MM.1S (cell line): Measurements from ENCODE around the gene TAS2R43.

Experiments
- DNase-seq: peaks from one replicate; pipeline ENCODE4 v3.0.0-alpha.2; 2015
- H2AFZ ChIP-seq: fragments of 300-600 bp; sonication (generic); 2 replicates; pipeline ENCODE4 v1.6.0; 2016; ENCODE audit warnings: antibody characterized with exemption, low read length
- H3F3A ChIP-seq: fragments of 300-600 bp; sonication (generic); 2 replicates; pipeline ENCODE4 v1.6.1; 2016; ENCODE audit warnings: mild to moderate bottlenecking, antibody characterized with exemption, low read length, moderate library complexity, mixed read lengths; ENCODE audit not compliant: insufficient read depth
- H3K27ac ChIP-seq: fragments of 300-600 bp; sonication (generic); 2 replicates; pipeline ENCODE4 v1.5.1; 2016; ENCODE audit warnings: mild to moderate bottlenecking, low read length
- H3K27me3 ChIP-seq: fragments of 300-600 bp; sonication (generic); replicated peaks from 2 replicates; pipeline ENCODE4 v1.6.0; 2016; ENCODE audit warnings: low read length; ENCODE audit not compliant: insufficient read depth
- H3K36me3 ChIP-seq: fragments of 300-600 bp; sonication (generic); replicated peaks from 2 replicates; pipeline ENCODE4 v1.6.1; 2016; ENCODE audit warnings: mild to moderate bottlenecking, low read length, mixed read lengths; ENCODE audit not compliant: insufficient read depth
- H3K4me1 ChIP-seq: fragments of 300-600 bp; sonication (generic); 2 replicates; pipeline ENCODE4 v1.6.1; 2016; ENCODE audit warnings: low read length, mixed read lengths
- H3K4me2 ChIP-seq: fragments of 300-600 bp; sonication (generic); 2 replicates; pipeline ENCODE4 v1.6.0; 2016; ENCODE audit warnings: low read depth, low read length
- H3K4me3 ChIP-seq: fragments of 300-600 bp; sonication (generic); 2 replicates; pipeline ENCODE4 v1.5.1; 2016; ENCODE audit warnings: low read length, mixed read lengths
- H3K79me2 ChIP-seq: fragments of 300-600 bp; sonication (generic); 2 replicates; pipeline ENCODE4 v1.6.1; 2016; ENCODE audit warnings: mixed run types, low read length, mixed read lengths
- H3K9ac ChIP-seq: fragments of 300-600 bp; sonication (generic); 2 replicates; pipeline ENCODE4 v1.6.1; 2016; ENCODE audit warnings: low read length, mixed read lengths
- H3K9me2 ChIP-seq: fragments of 300-600 bp; sonication (generic); replicated peaks from 2 replicates; pipeline ENCODE4 v1.6.1; 2016; ENCODE audit warnings: mild to moderate bottlenecking, low read length, mixed read lengths; ENCODE audit not compliant: insufficient read depth
- H3K9me3 ChIP-seq: fragments of 300-600 bp; sonication (generic); replicated peaks from 2 replicates; pipeline ENCODE4 v1.6.1; 2016; ENCODE audit warnings: mild to moderate bottlenecking, low read length, mixed read lengths; ENCODE audit not compliant: insufficient read depth
- H4K20me1 ChIP-seq: fragments of 300-600 bp; sonication (generic); 2 replicates; pipeline ENCODE4 v1.6.1; 2016; ENCODE audit warnings: mild to moderate bottlenecking, low read length, moderate library complexity, mixed read lengths; ENCODE audit not compliant: insufficient read depth
- EZH2 ChIP-seq: fragments of 300-600 bp; sonication (generic); optimal IDR thresholded peaks from 2 replicates; pipeline ENCODE3; 2017; ENCODE audit warnings: low read depth, mild to moderate bottlenecking, antibody characterized with exemption, low read length, mixed read lengths
- EZH2phosphoT487 ChIP-seq: fragments of 300-600 bp; sonication (generic); IDR thresholded peaks from 2 replicates; pipeline ENCODE4 v1.6.1; 2018; ENCODE audit warnings: antibody characterized with exemption, low read length
- TF ChIP-seq, protein P1 (sequence below): fragments of 300-600 bp; sonication (generic); IDR thresholded peaks from 2 replicates; pipeline ENCODE4 v1.5.1; 2016; ENCODE audit warnings: antibody characterized with exemption, low read length, mixed read lengths

Gene TAS2R43

DNA sequence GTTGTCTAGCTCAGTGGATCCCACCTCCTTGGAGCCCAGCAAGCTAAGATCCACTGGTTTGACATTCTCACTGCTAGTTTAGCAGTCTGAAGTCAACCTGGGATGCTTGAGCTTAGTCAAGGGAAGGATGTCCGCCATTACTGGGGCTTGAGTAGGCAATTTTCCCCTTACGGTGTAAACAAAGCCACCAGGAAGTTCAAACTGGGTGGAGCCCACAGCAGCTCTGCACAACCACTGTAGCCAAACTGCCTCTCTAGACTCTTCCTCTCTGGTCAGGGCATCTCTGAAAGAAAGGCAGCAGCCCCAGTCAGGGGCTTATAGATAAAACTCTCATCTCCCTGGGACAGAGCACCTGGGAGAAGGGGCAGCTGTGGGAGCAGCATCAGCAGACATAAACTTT, 16.7 kb upstream of the TAS2R43 start:
- no peaks in the 10 kb centered on the region for H3K9me2 ChIP-seq
- H3K4me1 ChIP-seq: peaks cover 4% of the 10 kb centered on the region; the same call in 1 of the 2 replicates
- no peak overlapping the region for H3K4me2 ChIP-seq
- H3K27ac ChIP-seq: no peak overlapping the region
- H2AFZ ChIP-seq: no peak overlapping the region
- no peak for DNase-seq
- no peak overlapping the region for H3K9ac ChIP-seq
- no peak overlapping the region for H3K4me3 ChIP-seq
- H3K27me3 ChIP-seq: no peaks in the 10 kb centered on the region
- H3K36me3 ChIP-seq: no peaks in the 10 kb centered on the region; the same call in 1 of the 2 replicates
- no peaks in the 10 kb centered on the region for H3K9me3 ChIP-seq
- TF ChIP-seq EZH2phosphoT487 (no peak), EZH2 (no peak)
- TF ChIP-seq, protein P1, sequence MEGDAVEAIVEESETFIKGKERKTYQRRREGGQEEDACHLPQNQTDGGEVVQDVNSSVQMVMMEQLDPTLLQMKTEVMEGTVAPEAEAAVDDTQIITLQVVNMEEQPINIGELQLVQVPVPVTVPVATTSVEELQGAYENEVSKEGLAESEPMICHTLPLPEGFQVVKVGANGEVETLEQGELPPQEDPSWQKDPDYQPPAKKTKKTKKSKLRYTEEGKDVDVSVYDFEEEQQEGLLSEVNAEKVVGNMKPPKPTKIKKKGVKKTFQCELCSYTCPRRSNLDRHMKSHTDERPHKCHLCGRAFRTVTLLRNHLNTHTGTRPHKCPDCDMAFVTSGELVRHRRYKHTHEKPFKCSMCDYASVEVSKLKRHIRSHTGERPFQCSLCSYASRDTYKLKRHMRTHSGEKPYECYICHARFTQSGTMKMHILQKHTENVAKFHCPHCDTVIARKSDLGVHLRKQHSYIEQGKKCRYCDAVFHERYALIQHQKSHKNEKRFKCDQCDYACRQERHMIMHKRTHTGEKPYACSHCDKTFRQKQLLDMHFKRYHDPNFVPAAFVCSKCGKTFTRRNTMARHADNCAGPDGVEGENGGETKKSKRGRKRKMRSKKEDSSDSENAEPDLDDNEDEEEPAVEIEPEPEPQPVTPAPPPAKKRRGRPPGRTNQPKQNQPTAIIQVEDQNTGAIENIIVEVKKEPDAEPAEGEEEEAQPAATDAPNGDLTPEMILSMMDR: no peak
- H4K20me1 ChIP-seq: no peaks in the 10 kb centered on the region
- peaks cover 61% of the 10 kb centered on the region for H3K79me2 ChIP-seq
- no peaks in the 10 kb centered on the region for H3F3A ChIP-seq

DNA sequence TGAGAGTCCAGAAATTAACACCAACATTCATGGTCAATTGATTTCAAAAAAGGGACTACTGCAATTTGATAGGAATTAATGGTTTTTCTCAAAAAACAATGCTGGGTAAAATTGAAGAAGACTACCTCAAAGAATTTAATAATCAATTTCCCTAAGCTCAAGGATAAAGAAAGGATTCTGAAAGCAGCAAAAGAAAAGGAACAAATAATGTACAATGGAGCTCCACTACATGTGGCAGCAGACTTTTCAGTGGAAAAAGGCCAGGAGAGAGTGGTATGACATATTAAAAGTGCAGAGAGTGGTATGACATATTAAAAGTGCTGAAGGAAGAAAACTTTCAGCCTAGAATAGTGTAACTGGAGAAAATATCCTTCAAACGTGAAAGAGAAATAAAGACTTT, 15.6 kb upstream of the TAS2R43 start:
- no peaks in the 10 kb centered on the region; the same call in 1 of the 2 replicates for H3K36me3 ChIP-seq
- no peak overlapping the region for H3K4me3 ChIP-seq
- no peak overlapping the region for H3K27ac ChIP-seq
- no peak for DNase-seq
- H3K9ac ChIP-seq: no peak overlapping the region
- H4K20me1 ChIP-seq: no peaks in the 10 kb centered on the region
- H2AFZ ChIP-seq: no peak overlapping the region
- no peaks in the 10 kb centered on the region for H3F3A ChIP-seq
- no peaks in the 10 kb centered on the region for H3K9me3 ChIP-seq
- H3K79me2 ChIP-seq: peaks cover 56% of the 10 kb centered on the region
- H3K4me2 ChIP-seq: no peak overlapping the region
- no peaks in the 10 kb centered on the region for H3K27me3 ChIP-seq
- peaks cover 4% of the 10 kb centered on the region; the same call in 1 of the 2 replicates for H3K4me1 ChIP-seq
- no peaks in the 10 kb centered on the region for H3K9me2 ChIP-seq
- TF ChIP-seq, protein P1: no peak
- TF ChIP-seq EZH2phosphoT487: no peak
- no peak for TF ChIP-seq EZH2

DNA sequence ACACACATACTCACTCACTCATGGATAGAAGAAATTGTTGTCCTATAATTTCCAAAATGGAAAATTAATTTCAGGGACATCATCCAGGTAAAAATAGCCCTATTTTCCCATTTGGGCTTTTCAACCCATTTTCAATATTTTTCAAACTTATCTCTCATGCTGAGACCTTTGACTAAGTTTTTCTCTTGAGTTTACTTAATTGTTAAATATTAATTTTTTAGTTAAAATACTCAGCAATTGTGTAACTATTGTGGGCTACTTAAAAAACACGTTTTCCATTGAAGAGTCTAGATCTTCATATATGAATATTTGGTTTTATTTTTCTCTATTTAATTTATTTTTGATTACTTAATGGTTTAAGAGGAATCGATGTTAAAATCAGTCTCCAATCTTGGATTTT, 14.2 kb upstream of the TAS2R43 start:
- Histone ChIP-seq H3K4me3 (no peak overlapping the region), H3K4me1 (no peaks in the 10 kb centered on the region), H3K4me2 (no peak overlapping the region), H3K9me2 (no peaks in the 10 kb centered on the region), H3K36me3 (no peaks in the 10 kb centered on the region; the same call in 1 of the 2 replicates), H3K27me3 (no peaks in the 10 kb centered on the region), H2AFZ (no peak overlapping the region), H3F3A (no peaks in the 10 kb centered on the region), H3K79me2 (peaks cover 45% of the 10 kb centered on the region), H3K9me3 (no peaks in the 10 kb centered on the region), H3K27ac (no peak overlapping the region), H4K20me1 (no peaks in the 10 kb centered on the region), H3K9ac (no peak overlapping the region)
- TF ChIP-seq EZH2 (no peak), EZH2phosphoT487 (no peak)
- TF ChIP-seq, protein P1: no peak
- DNase-seq: no peak
